ENCODE results near the gene PCCA. TPM values are rescaled to one million over a fixed set of nuclear protein-coding genes. Genes with fewer than 3 reads are reported as not detected.

Gene PCCA
- total RNA-seq, 1 experiment from 2014 or later: 52.8 TPM

DNA sequence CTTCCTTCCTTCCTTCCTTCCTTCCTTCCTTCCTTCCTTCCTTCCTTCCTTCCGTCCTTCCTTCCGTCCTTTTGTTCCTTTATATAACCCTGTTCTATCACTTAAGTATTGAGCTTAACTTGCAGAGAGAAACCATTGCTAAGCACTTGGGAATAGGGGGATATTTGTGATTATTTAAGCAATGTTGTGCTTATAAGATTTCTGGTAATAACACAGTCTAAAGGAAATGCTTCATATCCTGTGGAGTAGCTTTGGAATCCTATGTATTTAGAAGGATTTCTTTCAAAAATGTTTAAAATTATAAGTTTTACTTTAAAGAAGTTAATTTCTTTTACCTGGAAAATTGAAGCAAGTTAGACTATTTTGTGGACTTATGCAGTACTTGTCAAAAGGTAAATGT, 209.8 kb downstream of the PCCA start:
- POLR2A ChIA-PET: interaction anchor here (0.6 kb wide), 1 partner anchor 140 kb away, joined by 5 read pairs; no protein-coding TSS in a partner anchor

GRCh38 chr13:100300243-100300642, 211.3 kb downstream of the PCCA start:
- Mint-ChIP-seq H3K4me1 (peaks cover 35% of the 10 kb centered on the region), H3K27ac (no peak overlapping the region), H3K36me3 (no peaks in the 10 kb centered on the region), H3K4me3 (no peak overlapping the region), H3K27me3 (ENCODE audit: low read depth) (no peaks in the 10 kb centered on the region), H3K9me3 (no peaks in the 10 kb centered on the region)
- POLR2A ChIA-PET: no interaction called here
- CTCF ChIA-PET: no interaction called here
- no peak for DNase-seq (ENCODE audit: low spot score)
- TF ChIP-seq, protein P1, sequence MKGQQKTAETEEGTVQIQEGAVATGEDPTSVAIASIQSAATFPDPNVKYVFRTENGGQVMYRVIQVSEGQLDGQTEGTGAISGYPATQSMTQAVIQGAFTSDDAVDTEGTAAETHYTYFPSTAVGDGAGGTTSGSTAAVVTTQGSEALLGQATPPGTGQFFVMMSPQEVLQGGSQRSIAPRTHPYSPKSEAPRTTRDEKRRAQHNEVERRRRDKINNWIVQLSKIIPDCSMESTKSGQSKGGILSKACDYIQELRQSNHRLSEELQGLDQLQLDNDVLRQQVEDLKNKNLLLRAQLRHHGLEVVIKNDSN (CRISPR knock-in tag; IDR thresholded peaks at IDR 0.05): no peak
- no peak for ATAC-seq

More for the DNA sequence above, 209.8 kb downstream of the PCCA start:
- Mint-ChIP-seq H3K4me3 (no peak overlapping the region), H3K9me3 (no peaks in the 10 kb centered on the region), H3K27ac (no peak overlapping the region), H3K36me3 (no peaks in the 10 kb centered on the region), H3K27me3 (ENCODE audit: low read depth) (no peaks in the 10 kb centered on the region), H3K4me1 (peaks cover 25% of the 10 kb centered on the region)
- CTCF ChIA-PET: no interaction called here
- ATAC-seq (no peak), DNase-seq (ENCODE audit: low spot score) (no peak)
- TF ChIP-seq ZNF416 (CRISPR knock-in tag; IDR thresholded peaks at IDR 0.05): no peak
- TF ChIP-seq TEAD4 (CRISPR knock-in tag; IDR thresholded peaks at IDR 0.05): no peak
- no peak for TF ChIP-seq CREB1 (CRISPR knock-in tag; IDR thresholded peaks at IDR 0.05)
- TF ChIP-seq CREM (CRISPR knock-in tag; IDR thresholded peaks at IDR 0.05): no peak
- no peak for TF ChIP-seq ZNF263 (CRISPR knock-in tag; IDR thresholded peaks at IDR 0.05; ENCODE audit: low read depth)
- no peak for TF ChIP-seq ZNF396 (CRISPR knock-in tag; IDR thresholded peaks at IDR 0.05; ENCODE audit: borderline replicate concordance)
- no peak for TF ChIP-seq ZBTB21 (CRISPR knock-in tag; IDR thresholded peaks at IDR 0.05; ENCODE audit: borderline replicate concordance)

DNA sequence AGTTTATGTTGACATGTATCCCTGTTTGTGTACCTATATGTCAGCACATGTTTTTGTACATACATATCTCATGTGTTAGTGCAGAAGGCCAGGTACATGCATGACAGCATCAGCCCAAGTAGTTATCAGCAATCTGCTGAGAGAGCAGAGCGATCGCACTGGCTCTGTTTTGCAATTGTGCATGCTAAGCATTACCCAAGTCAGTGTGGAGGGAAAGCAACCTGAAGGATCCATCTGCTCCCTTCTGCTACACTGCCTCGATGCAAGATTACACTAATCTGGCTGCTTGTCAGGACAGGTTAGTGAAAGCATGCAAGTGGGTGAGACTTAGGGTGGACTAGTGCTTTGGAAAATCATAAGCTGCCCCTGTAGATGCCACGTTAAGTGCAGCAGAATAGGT, 211.8 kb downstream of the PCCA start:
- Mint-ChIP-seq H3K4me3 (no peak overlapping the region), H3K9me3 (no peaks in the 10 kb centered on the region), H3K36me3 (no peaks in the 10 kb centered on the region), H3K4me1 (peaks cover 40% of the 10 kb centered on the region), H3K27me3 (ENCODE audit: low read depth) (no peaks in the 10 kb centered on the region), H3K27ac (no peak overlapping the region)
- no peak for TF ChIP-seq ZNF281 (CRISPR knock-in tag; IDR thresholded peaks at IDR 0.05)
- TF ChIP-seq TP53 (CRISPR knock-in tag; IDR thresholded peaks at IDR 0.05): no peak
- TF ChIP-seq CREB1 (CRISPR knock-in tag; IDR thresholded peaks at IDR 0.05): no peak
- TF ChIP-seq RELA (CRISPR knock-in tag; IDR thresholded peaks at IDR 0.05; ENCODE audit: borderline replicate concordance): no peak
- TF ChIP-seq, protein P2, sequence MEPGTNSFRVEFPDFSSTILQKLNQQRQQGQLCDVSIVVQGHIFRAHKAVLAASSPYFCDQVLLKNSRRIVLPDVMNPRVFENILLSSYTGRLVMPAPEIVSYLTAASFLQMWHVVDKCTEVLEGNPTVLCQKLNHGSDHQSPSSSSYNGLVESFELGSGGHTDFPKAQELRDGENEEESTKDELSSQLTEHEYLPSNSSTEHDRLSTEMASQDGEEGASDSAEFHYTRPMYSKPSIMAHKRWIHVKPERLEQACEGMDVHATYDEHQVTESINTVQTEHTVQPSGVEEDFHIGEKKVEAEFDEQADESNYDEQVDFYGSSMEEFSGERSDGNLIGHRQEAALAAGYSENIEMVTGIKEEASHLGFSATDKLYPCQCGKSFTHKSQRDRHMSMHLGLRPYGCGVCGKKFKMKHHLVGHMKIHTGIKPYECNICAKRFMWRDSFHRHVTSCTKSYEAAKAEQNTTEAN (CRISPR knock-in tag; IDR thresholded peaks at IDR 0.05): no peak
- TF ChIP-seq E2F4 (CRISPR knock-in tag; IDR thresholded peaks at IDR 0.05; ENCODE audit: borderline replicate concordance, low read depth): no peak
- TF ChIP-seq ATF6 (CRISPR knock-in tag; IDR thresholded peaks at IDR 0.05): no peak
- TF ChIP-seq, protein P3, sequence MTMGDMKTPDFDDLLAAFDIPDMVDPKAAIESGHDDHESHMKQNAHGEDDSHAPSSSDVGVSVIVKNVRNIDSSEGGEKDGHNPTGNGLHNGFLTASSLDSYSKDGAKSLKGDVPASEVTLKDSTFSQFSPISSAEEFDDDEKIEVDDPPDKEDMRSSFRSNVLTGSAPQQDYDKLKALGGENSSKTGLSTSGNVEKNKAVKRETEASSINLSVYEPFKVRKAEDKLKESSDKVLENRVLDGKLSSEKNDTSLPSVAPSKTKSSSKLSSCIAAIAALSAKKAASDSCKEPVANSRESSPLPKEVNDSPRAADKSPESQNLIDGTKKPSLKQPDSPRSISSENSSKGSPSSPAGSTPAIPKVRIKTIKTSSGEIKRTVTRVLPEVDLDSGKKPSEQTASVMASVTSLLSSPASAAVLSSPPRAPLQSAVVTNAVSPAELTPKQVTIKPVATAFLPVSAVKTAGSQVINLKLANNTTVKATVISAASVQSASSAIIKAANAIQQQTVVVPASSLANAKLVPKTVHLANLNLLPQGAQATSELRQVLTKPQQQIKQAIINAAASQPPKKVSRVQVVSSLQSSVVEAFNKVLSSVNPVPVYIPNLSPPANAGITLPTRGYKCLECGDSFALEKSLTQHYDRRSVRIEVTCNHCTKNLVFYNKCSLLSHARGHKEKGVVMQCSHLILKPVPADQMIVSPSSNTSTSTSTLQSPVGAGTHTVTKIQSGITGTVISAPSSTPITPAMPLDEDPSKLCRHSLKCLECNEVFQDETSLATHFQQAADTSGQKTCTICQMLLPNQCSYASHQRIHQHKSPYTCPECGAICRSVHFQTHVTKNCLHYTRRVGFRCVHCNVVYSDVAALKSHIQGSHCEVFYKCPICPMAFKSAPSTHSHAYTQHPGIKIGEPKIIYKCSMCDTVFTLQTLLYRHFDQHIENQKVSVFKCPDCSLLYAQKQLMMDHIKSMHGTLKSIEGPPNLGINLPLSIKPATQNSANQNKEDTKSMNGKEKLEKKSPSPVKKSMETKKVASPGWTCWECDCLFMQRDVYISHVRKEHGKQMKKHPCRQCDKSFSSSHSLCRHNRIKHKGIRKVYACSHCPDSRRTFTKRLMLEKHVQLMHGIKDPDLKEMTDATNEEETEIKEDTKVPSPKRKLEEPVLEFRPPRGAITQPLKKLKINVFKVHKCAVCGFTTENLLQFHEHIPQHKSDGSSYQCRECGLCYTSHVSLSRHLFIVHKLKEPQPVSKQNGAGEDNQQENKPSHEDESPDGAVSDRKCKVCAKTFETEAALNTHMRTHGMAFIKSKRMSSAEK (CRISPR knock-in tag; IDR thresholded peaks at IDR 0.05; ENCODE audit: borderline replicate concordance): no peak
- no peak for TF ChIP-seq EMX1 (CRISPR knock-in tag; IDR thresholded peaks at IDR 0.05)
- ChIA-PET CTCF (no interaction called here), POLR2A (no interaction called here)
- ATAC-seq (no peak), DNase-seq (ENCODE audit: low spot score) (no peak)
